SIG-M5 treated with dmso at 0.1 percent for 504 hours (cell line): ENCODE data around the gene HOXD11.
A peak's percentile ranks its signal among the peaks of the same experiment; 100 is the strongest.

Experiments
- DNase-seq: peaks from one replicate; lab custom pipeline; 2025; ENCODE audit not compliant: unreplicated experiment; lab: John Stamatoyannopoulos, UW

Gene HOXD11

DNA sequence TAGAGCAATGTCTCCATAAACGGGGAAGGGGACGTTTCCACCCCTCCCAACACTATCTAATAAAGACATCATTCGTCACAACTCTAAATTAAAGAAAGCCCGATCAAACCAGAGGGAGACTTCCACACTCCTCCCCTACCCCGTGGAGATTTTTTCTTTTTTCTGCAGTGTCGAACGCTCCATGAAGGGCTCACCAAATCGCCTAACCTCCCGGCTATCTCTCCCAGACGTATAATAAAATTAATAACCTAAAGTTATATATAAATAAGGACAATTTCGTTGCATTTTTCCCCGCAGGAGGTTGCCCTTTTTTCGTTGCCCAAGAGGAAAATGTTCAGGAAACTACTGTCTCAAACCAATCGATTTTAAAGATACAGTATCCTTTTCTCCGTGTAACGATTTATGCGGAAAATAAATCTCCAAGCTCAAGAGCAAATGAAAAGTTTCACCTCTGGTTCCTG, 25.7 kb upstream of the HOXD11 start:
- DNase-seq = no peak

DNA sequence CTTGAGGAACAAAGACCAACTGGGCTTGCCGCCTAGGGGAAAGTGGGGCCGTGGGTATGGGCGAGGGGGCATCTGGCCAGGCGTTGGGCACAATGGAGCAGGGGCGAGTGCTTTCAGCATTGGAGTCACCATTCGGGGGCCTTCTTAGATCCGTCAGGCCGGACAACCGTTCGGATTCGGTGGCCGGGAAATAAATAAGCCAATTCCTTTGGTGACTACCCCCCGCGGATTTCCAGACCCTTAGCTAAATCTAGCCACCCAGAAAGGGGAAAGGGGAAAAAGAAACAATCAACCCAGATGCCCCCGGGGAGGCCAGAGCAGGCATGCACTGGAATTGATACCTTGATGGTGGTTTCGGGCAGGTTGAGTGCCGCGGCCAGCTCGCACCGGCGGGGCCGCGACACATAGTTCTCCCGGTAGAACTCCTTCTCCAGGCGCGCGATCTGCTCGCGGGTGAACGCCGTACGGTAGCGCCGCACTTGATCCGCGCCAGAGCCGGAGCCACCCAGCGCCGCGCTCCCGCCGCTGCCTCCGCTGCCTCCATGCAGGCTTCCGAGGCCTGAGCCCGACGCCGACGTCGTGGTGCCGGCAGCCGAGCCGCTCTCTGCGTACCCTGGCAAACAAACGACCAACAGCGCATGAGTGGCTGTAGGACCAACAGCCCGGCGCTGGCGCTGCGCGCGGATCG, 25.1 kb upstream of the HOXD11 start:
- DNase-seq = no peak

GRCh38 chr2:176082525-176082823, 24.6 kb upstream of the HOXD11 start:
- no peak for DNase-seq

- DNase-seq = no peak
Measured at GRCh38 chr2:176082824-176083751, 24.0 kb upstream of the HOXD11 start.

DNA sequence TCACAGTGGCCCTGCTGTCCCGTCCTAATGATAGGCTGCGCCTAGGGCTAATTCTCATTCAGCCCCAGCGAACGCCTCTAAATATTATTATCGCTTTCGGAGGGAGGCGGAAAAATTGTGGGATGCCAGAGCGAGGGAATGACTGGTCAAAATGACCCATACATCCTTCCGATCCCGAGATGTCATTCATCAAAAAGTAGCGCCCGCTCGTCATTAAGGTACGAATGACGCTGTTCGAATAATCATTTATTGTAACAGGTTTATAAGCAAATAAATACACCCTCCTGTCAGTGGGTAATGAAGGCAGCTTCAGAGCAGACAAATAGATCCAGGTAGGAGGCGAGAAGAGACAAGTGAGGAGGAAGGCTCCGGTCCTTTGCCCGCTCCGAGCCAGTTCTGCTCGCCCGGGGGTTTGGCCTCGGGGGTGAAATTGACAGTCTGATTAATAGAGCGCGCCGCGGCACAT, 23.3 kb upstream of the HOXD11 start, which contains the start of gene EVX2:
Gene EVX2 (minus strand): TSS at position 167 of the 466 bp plus-strand sequence. CDS start 186 bp downstream, outside the sequence.
- DNase-seq = no peak

DNA sequence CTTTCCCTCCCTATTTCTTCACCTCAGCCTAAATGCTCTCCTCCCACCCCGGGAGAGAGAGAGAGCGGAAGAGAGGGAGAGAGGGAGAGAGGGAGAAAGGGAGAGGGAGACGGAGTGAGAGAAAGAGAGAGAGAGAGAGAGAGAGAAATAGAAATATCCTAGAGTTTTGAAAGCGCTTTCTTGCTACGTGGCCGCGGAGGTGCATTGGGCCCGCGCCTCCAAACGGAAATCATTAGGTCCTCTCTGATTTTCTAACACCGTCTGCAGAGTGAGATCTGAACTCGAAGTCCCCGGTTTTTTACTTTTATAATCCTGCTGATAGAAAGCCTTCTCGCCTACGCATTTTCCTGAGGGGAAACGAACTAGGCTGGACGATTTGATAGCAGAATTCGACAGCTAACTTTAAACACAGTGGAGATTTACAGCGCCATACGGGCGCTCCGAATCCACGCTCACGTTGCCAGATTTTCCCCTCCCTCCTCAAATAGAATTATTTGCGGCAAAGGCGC, 22.4 kb upstream of the HOXD11 start:
- DNase-seq = no peak

- DNase-seq = no peak
Measured at GRCh38 chr2:176085120-176085788, 21.8 kb upstream of the HOXD11 start.

- peak; percentile 66 for DNase-seq
Measured at GRCh38 chr2:176085861-176086771, 21.0 kb upstream of the HOXD11 start.

DNA sequence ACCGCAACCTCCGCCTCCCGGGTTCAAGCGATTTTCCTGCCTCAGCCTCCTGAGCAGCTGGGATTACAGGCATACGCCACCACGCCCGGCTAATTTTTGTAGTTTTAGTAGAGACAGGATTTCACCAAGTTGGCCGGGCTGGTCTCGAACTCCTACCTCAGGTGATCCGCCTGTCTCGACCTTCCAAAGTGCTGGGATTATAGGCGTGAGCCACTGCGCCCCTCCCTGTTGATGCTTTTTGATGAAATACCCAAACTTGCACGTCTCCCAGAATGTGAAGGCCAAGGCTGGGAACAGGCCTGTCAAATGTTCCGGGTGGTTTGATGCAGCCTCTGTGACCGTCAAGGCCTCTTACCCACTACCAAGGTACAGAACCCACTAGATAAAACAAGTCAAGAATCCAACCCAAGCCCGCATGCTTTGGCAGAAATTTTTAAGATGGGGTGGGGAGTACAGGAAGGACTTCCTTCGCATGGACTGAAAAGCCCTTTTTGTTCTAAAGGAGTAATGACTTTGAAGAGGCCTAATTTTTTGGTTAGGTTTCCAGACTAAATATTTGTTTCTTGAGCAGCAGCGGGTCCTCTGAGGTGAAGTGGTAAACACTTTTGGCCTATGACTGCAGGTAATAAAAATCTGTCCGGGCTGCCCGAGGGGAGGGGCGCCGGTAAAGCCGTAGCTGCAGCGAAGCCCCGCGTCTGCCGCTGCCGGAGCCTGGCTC, 19.6 kb upstream of the HOXD11 start:
- DNase-seq = no peak

DNA sequence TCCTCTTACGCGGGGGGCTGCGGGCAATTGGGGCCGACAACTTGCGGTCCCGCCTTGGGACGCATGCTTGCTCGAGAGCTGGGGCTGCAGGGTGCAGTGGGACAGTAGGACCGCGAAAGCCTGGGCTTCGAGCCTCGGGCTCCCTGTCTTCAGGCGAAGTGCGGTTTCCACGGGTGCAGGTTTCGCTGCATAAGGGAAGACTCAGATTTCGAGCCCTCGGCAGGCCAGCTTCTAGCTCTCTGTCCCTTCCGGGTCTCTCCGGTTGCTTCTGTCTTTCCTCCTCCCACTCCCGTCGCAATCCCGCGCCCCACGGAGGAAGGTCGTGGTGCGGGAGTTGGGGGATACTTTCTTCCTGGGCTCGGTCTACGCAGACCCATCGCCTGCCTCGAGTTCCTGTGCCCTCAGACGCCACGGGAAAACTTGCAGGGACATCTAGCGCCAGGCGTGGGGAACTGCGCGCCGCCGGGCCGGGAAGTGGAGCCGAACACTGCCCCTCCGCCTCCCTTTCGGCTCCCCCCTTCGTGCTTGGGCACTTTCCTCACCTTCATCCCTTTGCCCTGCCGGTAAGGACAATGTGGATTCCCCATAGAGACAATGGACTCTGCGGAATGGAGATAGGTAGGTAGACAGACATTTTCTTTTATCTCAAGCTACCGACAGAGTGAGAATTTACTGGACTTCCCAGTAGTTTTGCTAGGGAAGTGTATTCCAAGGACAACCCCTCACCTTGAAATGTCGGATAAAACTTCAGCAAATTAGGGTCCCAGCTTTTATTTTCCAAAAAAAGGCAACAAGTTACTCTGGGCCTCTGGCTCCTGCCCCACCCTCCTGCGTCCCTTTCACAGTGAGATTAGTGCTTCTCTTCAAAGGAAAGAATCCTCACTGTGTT, 18.8 kb upstream of the HOXD11 start:
- peak; percentile 48 for DNase-seq

GRCh38 chr2:176088937-176089842, 17.9 kb upstream of the HOXD11 start:
- DNase-seq = no peak

GRCh38 chr2:176089843-176090395, 17.2 kb upstream of the HOXD11 start:
- no peak for DNase-seq

- DNase-seq = no peak
Measured at GRCh38 chr2:176090862-176091261, 16.2 kb upstream of the HOXD11 start.

DNA sequence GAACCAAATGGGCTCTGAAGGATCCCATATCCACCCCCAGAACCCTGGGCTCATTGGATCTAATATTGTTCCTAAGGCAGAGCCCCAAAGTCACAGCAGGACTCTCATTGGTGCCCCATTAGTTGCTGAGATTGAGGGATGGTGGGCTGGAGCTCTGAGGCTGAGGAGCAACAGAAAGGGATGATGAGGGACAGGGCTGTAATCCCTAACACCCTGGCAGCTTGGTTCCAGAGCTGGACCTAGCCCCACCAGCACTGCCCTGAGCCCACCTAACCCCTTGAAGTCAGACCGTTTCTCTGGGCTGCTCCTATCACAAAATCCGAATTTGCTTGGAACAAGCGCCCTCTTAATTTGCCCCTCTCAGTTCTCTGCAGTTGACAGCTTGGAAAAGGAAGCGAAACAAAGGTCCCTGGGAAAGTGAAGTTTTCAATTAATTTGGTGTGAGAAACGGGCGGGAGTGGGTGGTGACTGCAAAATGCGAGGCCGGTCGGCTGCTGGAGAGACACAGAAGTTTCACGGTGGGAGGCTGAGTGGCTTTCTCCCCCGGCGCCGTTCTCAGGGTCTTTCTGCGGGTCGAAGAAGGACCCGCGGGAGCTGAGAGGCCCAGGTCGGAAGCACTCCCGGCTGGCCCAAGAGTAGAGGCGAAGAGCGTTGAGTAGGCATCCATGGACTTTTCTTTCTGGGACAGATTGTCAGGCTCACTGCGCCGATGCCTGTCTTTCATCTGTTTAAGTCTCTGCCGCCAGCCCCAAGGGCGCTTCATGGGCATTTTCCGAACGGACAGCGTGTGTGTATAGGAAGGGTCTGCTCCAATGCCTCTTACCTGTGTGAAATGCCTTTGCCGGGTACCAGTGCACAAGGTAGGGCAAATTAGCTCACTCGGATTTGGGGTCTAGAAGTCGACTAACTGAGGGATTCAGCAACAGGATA, 15.5 kb upstream of the HOXD11 start:
- DNase-seq = peak; percentile 44

DNA sequence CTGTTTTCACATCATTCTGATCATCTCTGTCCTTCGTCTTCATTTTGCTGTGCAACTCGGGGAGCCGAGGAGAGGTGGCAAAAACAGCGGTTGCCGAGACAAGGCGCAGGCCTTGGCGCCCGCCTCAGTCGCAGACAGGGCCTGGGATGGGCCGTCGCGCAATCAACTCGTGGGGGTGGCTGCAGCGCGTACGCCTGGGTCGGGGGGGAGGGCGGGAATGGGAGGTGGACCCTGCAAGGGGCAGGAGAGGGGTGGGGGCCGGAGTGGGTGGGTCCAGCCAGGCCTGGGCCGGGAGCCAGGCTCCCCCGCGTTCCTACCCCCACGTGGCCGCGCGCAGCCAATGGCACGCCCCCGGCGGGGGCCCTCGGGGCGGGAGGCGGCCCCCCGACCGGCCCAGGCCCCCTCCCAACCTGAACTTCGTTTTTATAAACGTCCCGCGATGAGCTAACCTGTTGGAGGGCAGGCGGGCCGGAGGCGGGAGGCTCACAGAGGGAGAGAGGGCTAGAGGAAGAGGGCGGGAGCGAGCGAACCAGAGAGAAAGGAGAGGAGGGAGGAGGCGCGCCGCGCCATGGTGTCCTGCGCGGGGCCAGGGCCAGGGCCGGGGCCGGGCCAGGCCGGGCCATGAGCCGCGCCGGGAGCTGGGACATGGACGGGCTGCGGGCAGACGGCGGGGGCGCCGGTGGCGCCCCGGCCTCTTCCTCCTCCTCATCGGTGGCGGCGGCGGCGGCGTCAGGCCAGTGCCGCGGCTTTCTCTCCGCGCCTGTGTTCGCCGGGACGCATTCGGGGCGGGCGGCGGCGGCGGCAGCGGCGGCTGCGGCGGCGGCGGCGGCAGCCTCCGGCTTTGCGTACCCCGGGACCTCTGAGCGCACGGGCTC, 14.6 kb upstream of the HOXD11 start, which contains the start of gene HOXD13:
Gene HOXD13 (plus strand): TSS at position 452 of the 875 bp plus-strand sequence. CDS start 170 bp downstream, at position 622.
- DNase-seq = peak; percentile 71
